CD4-positive, CD25-positive, alpha-beta regulatory T cell (primary cell): ENCODE results near the gene PRDX4. TPM values are rescaled to one million over a fixed set of nuclear protein-coding genes. Genes with fewer than 3 reads are reported as not detected.
A peak's percentile ranks its signal among the peaks of the same experiment; 100 is the strongest.

Source experiments
- ATAC-seq, 2 donors: fragments of 150-1000 bp; cut with Tn5 transposase; one replicate each; pipeline ENCODE4 v1.10.0; 2021; ENCODE audit warnings: low read depth in 2 of 2, moderate number of reproducible peaks in 2 of 2, moderate library complexity in 1 of 2
- DNase-seq, 3 donors: peaks; one replicate each; pipeline versions ENCODE4 v3.0.0 to v3.0.0-alpha.2; 2012 to 2022; ENCODE audit warnings: mixed read lengths in 1 of 3
- H3K27ac ChIP-seq: one replicate; pipeline ENCODE4 v1.7.0; 2013; ENCODE audit warnings: mild to moderate bottlenecking, low read length; ENCODE audit not compliant: insufficient read depth, poor library complexity, severe bottlenecking
- H3K27me3 ChIP-seq: one replicate; pipeline ENCODE4 v1.7.0; 2013; ENCODE audit warnings: low read length; ENCODE audit not compliant: control insufficient read depth, insufficient read depth
- H3K36me3 ChIP-seq: one replicate; pipeline ENCODE4 v1.7.0; 2013; ENCODE audit warnings: mild to moderate bottlenecking, low read length, moderate library complexity; ENCODE audit not compliant: control insufficient read depth, insufficient read depth
- H3K4me1 ChIP-seq: 2 replicates; pipeline ENCODE4 v1.7.0; 2013; ENCODE audit warnings: mild to moderate bottlenecking, low read length; ENCODE audit not compliant: insufficient read depth, control insufficient read depth, poor library complexity, severe bottlenecking
- H3K4me3 ChIP-seq: one replicate; pipeline ENCODE4 v1.7.0; 2013; ENCODE audit warnings: low read depth, mild to moderate bottlenecking, low read length, moderate library complexity
- H3K9me3 ChIP-seq, 2 experiments: 1 replicate in 1 of 2; 2 replicates in 1 of 2; pipeline ENCODE4 v1.7.0; 2013; ENCODE audit warnings: low read length in 2 of 2, mild to moderate bottlenecking in 1 of 2, moderate library complexity in 1 of 2; ENCODE audit not compliant: control insufficient read depth in 2 of 2
- H3K27ac Mint-ChIP-seq, 3 donors: one replicate each; pipeline ENCODE4 v1.8.0; 2020 to 2022; ENCODE audit warnings: mild to moderate bottlenecking in 3 of 3, mixed read lengths in 3 of 3, moderate library complexity in 2 of 3
- H3K27me3 Mint-ChIP-seq: one replicate; pipeline ENCODE4 v1.8.0; 2022; ENCODE audit warnings: mild to moderate bottlenecking, mixed read lengths
- H3K36me3 Mint-ChIP-seq: one replicate; pipeline ENCODE4 v1.8.0; 2020; ENCODE audit warnings: mixed read lengths
- H3K4me1 Mint-ChIP-seq, 4 donors: one replicate each; pipeline ENCODE4 v1.8.0; 2020 to 2022; ENCODE audit warnings: mixed read lengths in 4 of 4, mild to moderate bottlenecking in 1 of 4
- H3K4me3 Mint-ChIP-seq, 4 donors: one replicate each; pipeline ENCODE4 v1.8.0; 2020 to 2022; ENCODE audit warnings: mild to moderate bottlenecking in 4 of 4, mixed read lengths in 4 of 4, moderate library complexity in 3 of 4
- H3K9me3 Mint-ChIP-seq, 7 donors: one replicate each; pipeline ENCODE4 v1.8.0; 2020 to 2022; ENCODE audit warnings: mixed read lengths in 7 of 7, mild to moderate bottlenecking in 3 of 7, moderate library complexity in 2 of 7
- polyA plus RNA-seq, 4 donors: library from polyadenylated mRNA; unstranded; fragments of 300-500 nt; fragmentation: Illumina TruSeq; gene quantifications; one replicate each; pipeline ENCODE4 v1.2.3, GENCODE V29; 2021
- total RNA-seq: library from RNA; stranded (reverse); gene quantifications from one replicate; pipeline ENCODE4 v1.2.3, GENCODE V29; 2022

Gene PRDX4
- total and polyA plus RNA-seq, 5 donors from 2014 or later = 7.9 to 58.2 (median 46.0) TPM

DNA sequence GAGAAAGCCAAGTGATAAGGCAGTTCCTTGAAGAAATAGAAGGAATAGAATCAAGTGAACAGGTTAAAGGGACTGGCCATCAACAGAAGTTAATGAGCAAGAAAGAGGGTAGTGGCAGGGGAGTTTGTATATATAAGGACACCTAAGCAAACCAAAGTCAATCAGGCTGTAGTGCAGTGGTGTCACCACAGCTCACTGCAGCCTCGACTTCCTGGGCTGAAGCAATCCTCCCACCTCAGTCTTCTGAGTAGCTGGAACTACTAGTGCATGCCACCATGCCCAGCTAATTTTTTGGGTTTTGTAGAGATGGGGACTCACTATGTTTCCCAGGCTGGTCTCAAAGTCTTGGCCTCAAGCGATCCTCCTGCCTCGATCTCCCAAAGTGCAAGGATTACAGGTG is 59.9 kb downstream of the PRDX4 start:
- Mint-ChIP-seq H3K27me3 (no peaks in the 10 kb centered on the region), H3K4me3 (no peak overlapping the region), H3K36me3 (peaks cover 12% of the 10 kb centered on the region), H3K4me1 (no peaks in the 10 kb centered on the region), H3K9me3 (peaks cover 0 to 2% (median 0%) of the 10 kb centered on the region in 7 donors), H3K27ac (no peak overlapping the region)
- DNase-seq = no peak
- H3K36me3 ChIP-seq = peaks cover 19% of the 10 kb centered on the region
- ATAC-seq = no peak
- no peaks in the 10 kb centered on the region for H3K27me3 ChIP-seq
- no peaks in the 10 kb centered on the region for H3K4me1 ChIP-seq
- no peak overlapping the region for H3K4me3 ChIP-seq
- no peaks in the 10 kb centered on the region for H3K9me3 ChIP-seq
- H3K27ac ChIP-seq = no peak overlapping the region

DNA sequence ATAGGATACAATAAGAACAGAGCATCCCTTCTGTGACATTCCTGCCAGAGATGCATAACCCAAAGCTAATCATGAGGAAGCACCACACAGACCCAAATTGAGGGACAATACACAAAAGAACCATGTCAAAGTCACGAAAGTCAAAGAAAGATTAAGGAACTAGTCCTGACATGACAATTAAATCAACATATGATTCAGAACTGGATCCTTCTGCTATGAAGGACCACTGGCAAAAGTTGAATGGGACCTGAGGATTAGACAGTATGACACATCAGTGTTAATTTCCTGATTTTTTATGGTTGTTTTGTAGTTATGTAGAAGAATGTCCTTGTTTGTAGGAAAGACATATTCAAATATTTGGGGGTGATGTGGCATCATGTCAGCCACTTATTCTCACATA is 61.9 kb downstream of the PRDX4 start:
- Histone ChIP-seq H3K27ac (no peak overlapping the region), H3K9me3 (no peaks in the 10 kb centered on the region), H3K4me1 (no peaks in the 10 kb centered on the region), H3K36me3 (peaks cover 13% of the 10 kb centered on the region), H3K27me3 (no peaks in the 10 kb centered on the region), H3K4me3 (no peak overlapping the region)
- Mint-ChIP-seq H3K4me3 (no peak overlapping the region), H3K36me3 (peaks cover 8% of the 10 kb centered on the region), H3K4me1 (peaks cover 0 to 9% (median 8%) of the 10 kb centered on the region in 4 donors), H3K9me3 (peaks cover 0 to 2% (median 0%) of the 10 kb centered on the region in 7 donors), H3K27ac (no peak overlapping the region), H3K27me3 (no peaks in the 10 kb centered on the region)
- DNase-seq (no peak), ATAC-seq (no peak)

DNA sequence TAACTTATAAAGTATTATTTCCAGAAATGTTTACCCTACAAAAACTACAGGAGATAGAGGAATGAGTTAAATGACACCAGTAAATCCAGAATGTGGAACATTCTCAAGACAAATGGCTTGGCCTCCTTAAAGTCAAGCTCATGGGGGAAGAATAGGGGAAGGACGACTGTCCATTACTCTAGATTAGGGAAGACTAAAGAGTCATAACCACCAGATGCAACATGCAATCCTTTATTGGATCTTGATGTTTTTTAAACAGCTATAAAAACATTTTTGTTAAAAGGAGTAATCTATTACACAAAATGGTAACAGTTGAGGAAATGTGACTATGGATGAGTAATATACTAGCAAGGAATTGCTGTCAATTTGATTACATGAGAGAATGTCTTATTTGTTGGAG is 64.7 kb downstream of the PRDX4 start:
- ATAC-seq (no peak), DNase-seq (no peak)
- Histone ChIP-seq H3K4me3 (no peak overlapping the region), H3K27ac (peak overlapping the region; percentile 76), H3K4me1 (no peaks in the 10 kb centered on the region), H3K9me3 (no peaks in the 10 kb centered on the region), H3K36me3 (peaks cover 11% of the 10 kb centered on the region), H3K27me3 (no peaks in the 10 kb centered on the region)
- H3K9me3 Mint-ChIP-seq = no peaks in the 10 kb centered on the region
- H3K27ac Mint-ChIP-seq = peak overlapping the region in 1 of 3 donors; percentile 76
- H3K4me3 Mint-ChIP-seq = no peak overlapping the region
- peaks cover 5% of the 10 kb centered on the region for H3K36me3 Mint-ChIP-seq
- H3K27me3 Mint-ChIP-seq = no peaks in the 10 kb centered on the region
- H3K4me1 Mint-ChIP-seq = peaks cover 0 to 14% (median 13%) of the 10 kb centered on the region in 4 donors

DNA sequence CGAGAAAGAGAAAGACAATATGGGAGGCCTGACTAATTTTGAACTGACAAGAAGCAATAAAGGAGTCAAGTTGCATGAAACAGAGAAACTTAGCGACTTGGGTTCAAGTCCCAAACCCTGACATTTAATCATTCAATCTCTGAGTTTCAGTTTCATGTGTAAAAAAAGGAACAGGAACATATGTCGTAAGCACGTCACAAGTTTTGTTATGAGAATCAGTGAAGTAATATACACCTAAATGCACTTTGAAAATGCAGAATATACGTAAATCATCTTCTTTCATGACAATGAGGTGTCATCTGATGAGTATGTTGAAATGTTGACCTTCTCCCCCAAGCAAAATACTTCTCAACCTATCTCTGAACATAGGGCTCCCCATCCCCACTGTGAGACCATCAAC is 65.4 kb downstream of the PRDX4 start:
- peak; percentile 39 to 61 for ATAC-seq
- Histone ChIP-seq H3K9me3 (no peaks in the 10 kb centered on the region), H3K27me3 (no peaks in the 10 kb centered on the region), H3K27ac (peak overlapping the region; percentile 76), H3K4me3 (peak overlapping the region; percentile 31), H3K36me3 (peaks cover 11% of the 10 kb centered on the region), H3K4me1 (no peaks in the 10 kb centered on the region)
- DNase-seq = peak; percentile 3 to 67 (median 48)
- H3K27me3 Mint-ChIP-seq = no peaks in the 10 kb centered on the region
- H3K27ac Mint-ChIP-seq = peak overlapping the region; percentile 16 to 93 (median 76)
- peaks cover 5% of the 10 kb centered on the region for H3K36me3 Mint-ChIP-seq
- peak overlapping the region in 3 of 4 donors; percentile 8 to 40 (median 30) for H3K4me3 Mint-ChIP-seq
- no peaks in the 10 kb centered on the region for H3K9me3 Mint-ChIP-seq
- H3K4me1 Mint-ChIP-seq = peaks cover 0 to 14% (median 13%) of the 10 kb centered on the region in 4 donors

Other genes with a start within 250 kb of the PRDX4 start
- gene ACOT9, start 75.8 kb downstream of the PRDX4 start, total RNA-seq = 51.6 TPM
- 10 to 100 TPM; 20.0 to 33.0 (median 24.4) TPM for gene ACOT9, start 75.8 kb downstream of the PRDX4 start, polyA plus RNA-seq
- 939 TPM for gene SAT1, start 115.7 kb downstream of the PRDX4 start, total RNA-seq
- 100 to 1,000 TPM; 186 to 295 (median 255) TPM for gene SAT1, start 115.7 kb downstream of the PRDX4 start, polyA plus RNA-seq
- gene APOO, start 240.4 kb downstream of the PRDX4 start, total RNA-seq = 13.5 TPM
- 10 to 100 TPM; 13.9 to 20.9 (median 15.2) TPM for gene APOO, start 240.4 kb downstream of the PRDX4 start, polyA plus RNA-seq
- not detected for gene CXorf58, start 240.5 kb downstream of the PRDX4 start, total RNA-seq
- gene CXorf58, start 240.5 kb downstream of the PRDX4 start, polyA plus RNA-seq = not detected